DND-41 (cell line): ENCODE data around the gene SMPX.

Experiments
- EZH2 ChIP-seq: IDR thresholded peaks from 3 replicates; pipeline ENCODE4 v1.6.1; 2012; ENCODE audit warnings: borderline replicate concordance, low read depth, mild to moderate bottlenecking, moderate library complexity, low read length, inconsistent platforms; ENCODE audit not compliant: severe bottlenecking
- TF ChIP-seq, protein P1 (sequence below): IDR thresholded peaks from 2 replicates; pipeline ENCODE4 v1.5.1; 2012; ENCODE audit warnings: borderline replicate concordance, low read length, moderate library complexity, mild to moderate bottlenecking; ENCODE audit not compliant: poor library complexity, severe bottlenecking; ENCODE audit errors: extremely low read depth

DNA sequence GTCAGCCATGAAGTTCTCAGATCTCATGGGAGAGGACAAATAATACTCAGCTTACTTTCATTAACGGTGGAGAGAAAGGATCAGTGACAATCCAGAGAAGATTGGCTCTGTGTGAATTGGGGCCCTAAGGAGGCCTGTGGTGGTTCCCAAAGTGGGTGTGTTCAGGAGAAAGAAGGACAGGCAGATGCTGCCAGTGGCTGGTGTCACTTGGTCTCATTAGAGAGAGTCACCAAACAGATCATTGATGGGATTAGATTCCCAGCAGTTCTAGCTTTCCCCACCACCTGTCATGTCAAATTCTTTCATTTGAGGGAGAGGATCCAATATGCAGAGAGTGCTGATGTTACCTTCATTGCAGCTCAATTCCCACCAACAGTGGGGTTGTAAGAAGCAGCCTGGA is 8.0 kb downstream of the SMPX start:
- TF ChIP-seq, protein P1, sequence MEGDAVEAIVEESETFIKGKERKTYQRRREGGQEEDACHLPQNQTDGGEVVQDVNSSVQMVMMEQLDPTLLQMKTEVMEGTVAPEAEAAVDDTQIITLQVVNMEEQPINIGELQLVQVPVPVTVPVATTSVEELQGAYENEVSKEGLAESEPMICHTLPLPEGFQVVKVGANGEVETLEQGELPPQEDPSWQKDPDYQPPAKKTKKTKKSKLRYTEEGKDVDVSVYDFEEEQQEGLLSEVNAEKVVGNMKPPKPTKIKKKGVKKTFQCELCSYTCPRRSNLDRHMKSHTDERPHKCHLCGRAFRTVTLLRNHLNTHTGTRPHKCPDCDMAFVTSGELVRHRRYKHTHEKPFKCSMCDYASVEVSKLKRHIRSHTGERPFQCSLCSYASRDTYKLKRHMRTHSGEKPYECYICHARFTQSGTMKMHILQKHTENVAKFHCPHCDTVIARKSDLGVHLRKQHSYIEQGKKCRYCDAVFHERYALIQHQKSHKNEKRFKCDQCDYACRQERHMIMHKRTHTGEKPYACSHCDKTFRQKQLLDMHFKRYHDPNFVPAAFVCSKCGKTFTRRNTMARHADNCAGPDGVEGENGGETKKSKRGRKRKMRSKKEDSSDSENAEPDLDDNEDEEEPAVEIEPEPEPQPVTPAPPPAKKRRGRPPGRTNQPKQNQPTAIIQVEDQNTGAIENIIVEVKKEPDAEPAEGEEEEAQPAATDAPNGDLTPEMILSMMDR: no peak
- TF ChIP-seq EZH2: no peak
